ENCODE results near the gene WDFY3. TPM values are rescaled to one million over a fixed set of nuclear protein-coding genes. Genes with fewer than 3 reads are reported as not detected.

The WDFY3 gene
- total and polyA plus RNA-seq, 3 donors from 2014 or later = 31.7 to 168 (median 126) TPM

GRCh38 chr4:84856468-84857049 is 109.9 kb downstream of the WDFY3 start:
- intact Hi-C loops (cut with DNase I; ENCODE audit: low total_unique reads) = no loop called here
- Histone ChIP-seq H3K4me1 (peaks cover 12% of the 10 kb centered on the region), H3K27ac (no peak overlapping the region), H3K36me3 (ENCODE audit: low read depth, missing control alignments) (no peaks in the 10 kb centered on the region), H3K27me3 (no peaks in the 10 kb centered on the region), H3K9me3 (no peaks in the 10 kb centered on the region), H3K4me3 (no peak overlapping the region)
- WGBS, 2 donors = 78 to 83% methylated on average over 1 of the region's 1 CpG
- DNase-seq = no peak
- TF ChIP-seq CTCF (IDR thresholded peaks at IDR 0.05) (no peak), POLR2A (IDR thresholded peaks at IDR 0.05) (no peak)

GRCh38 chr4:84855774-84856173 is 110.7 kb downstream of the WDFY3 start:
- intact Hi-C loops (cut with DNase I; ENCODE audit: low total_unique reads) = no loop called here
- 53 to 62% methylated on average over 2 of the region's 2 CpGs for WGBS, 2 donors

GRCh38 chr4:84852081-84852480 is 114.4 kb downstream of the WDFY3 start:
- Histone ChIP-seq H3K36me3 (ENCODE audit: low read depth, missing control alignments) (no peaks in the 10 kb centered on the region), H3K4me3 (no peak overlapping the region), H3K9me3 (no peaks in the 10 kb centered on the region), H3K27ac (peak overlapping the region in 1 of 2 donors; percentile 26), H3K27me3 (no peaks in the 10 kb centered on the region), H3K4me1 (peaks cover 4% of the 10 kb centered on the region)
- intact Hi-C loops (cut with DNase I; ENCODE audit: low total_unique reads) = no loop called here
- DNase-seq = peak; percentile 58
- no peak for TF ChIP-seq CTCF (IDR thresholded peaks at IDR 0.05)
- TF ChIP-seq POLR2A (IDR thresholded peaks at IDR 0.05) = no peak
- WGBS, 2 donors = 40 to 67% methylated on average over 1 of the region's 1 CpG

More at GRCh38 chr4:84855774-84856173, 110.7 kb downstream of the WDFY3 start:
- Histone ChIP-seq H3K36me3 (ENCODE audit: low read depth, missing control alignments) (no peaks in the 10 kb centered on the region), H3K27ac (no peak overlapping the region), H3K4me3 (no peak overlapping the region), H3K9me3 (no peaks in the 10 kb centered on the region), H3K4me1 (peaks cover 4% of the 10 kb centered on the region), H3K27me3 (no peaks in the 10 kb centered on the region)
- TF ChIP-seq CTCF (IDR thresholded peaks at IDR 0.05) (no peak), POLR2A (IDR thresholded peaks at IDR 0.05) (no peak)
- peak; percentile 30 for DNase-seq

- no peak for DNase-seq
- Histone ChIP-seq H3K4me1 (peaks cover 4% of the 10 kb centered on the region), H3K4me3 (no peak overlapping the region), H3K36me3 (ENCODE audit: low read depth, missing control alignments) (no peaks in the 10 kb centered on the region), H3K27ac (peak overlapping the region in 1 of 2 donors; percentile 70), H3K9me3 (no peaks in the 10 kb centered on the region), H3K27me3 (no peaks in the 10 kb centered on the region)
- intact Hi-C loops (cut with DNase I; ENCODE audit: low total_unique reads) = no loop called here
- no peak for TF ChIP-seq CTCF (IDR thresholded peaks at IDR 0.05)
- no peak for TF ChIP-seq POLR2A (IDR thresholded peaks at IDR 0.05)
Observed at GRCh38 chr4:84849051-84849640, 117.3 kb downstream of the WDFY3 start.

- H3K9me3 ChIP-seq = no peaks in the 10 kb centered on the region
- no peaks in the 10 kb centered on the region for H3K36me3 ChIP-seq (ENCODE audit: low read depth, missing control alignments)
- H3K4me3 ChIP-seq = no peak overlapping the region
- H3K4me1 ChIP-seq = peaks cover 4% of the 10 kb centered on the region
- 86 to 92% methylated on average over 2 of the region's 2 CpGs for WGBS, 2 donors
- no peak for DNase-seq
- peak overlapping the region in 1 of 2 donors; percentile 70 for H3K27ac ChIP-seq
- no peak for TF ChIP-seq CTCF (IDR thresholded peaks at IDR 0.05)
- TF ChIP-seq POLR2A (IDR thresholded peaks at IDR 0.05) = no peak
- intact Hi-C loops (cut with DNase I; ENCODE audit: low total_unique reads) = no loop called here
- no peaks in the 10 kb centered on the region for H3K27me3 ChIP-seq
Observed at GRCh38 chr4:84848432-84848831, 118.1 kb downstream of the WDFY3 start.

Data from testis (tissue), 3 donors.